ENCODE data around the gene TRAF3IP3.

- TF ChIP-seq CTCF (IDR thresholded peaks at IDR 0.05), result no peak
- no peak for TF ChIP-seq EP300 (IDR thresholded peaks at IDR 0.05)
- TF ChIP-seq POLR2A (IDR thresholded peaks at IDR 0.05), result no peak
- TF ChIP-seq POLR2AphosphoS5 (IDR thresholded peaks at IDR 0.05), result no peak
Measured at GRCh38 chr1:209807509-209807908, 51.7 kb downstream of the TRAF3IP3 start.

All from upper lobe of left lung (tissue), 4 donors.